Measurements from ENCODE around the gene PTCH1.
A peak's percentile ranks its signal among the peaks of the same experiment; 100 is the strongest.

The PTCH1 gene

DNA sequence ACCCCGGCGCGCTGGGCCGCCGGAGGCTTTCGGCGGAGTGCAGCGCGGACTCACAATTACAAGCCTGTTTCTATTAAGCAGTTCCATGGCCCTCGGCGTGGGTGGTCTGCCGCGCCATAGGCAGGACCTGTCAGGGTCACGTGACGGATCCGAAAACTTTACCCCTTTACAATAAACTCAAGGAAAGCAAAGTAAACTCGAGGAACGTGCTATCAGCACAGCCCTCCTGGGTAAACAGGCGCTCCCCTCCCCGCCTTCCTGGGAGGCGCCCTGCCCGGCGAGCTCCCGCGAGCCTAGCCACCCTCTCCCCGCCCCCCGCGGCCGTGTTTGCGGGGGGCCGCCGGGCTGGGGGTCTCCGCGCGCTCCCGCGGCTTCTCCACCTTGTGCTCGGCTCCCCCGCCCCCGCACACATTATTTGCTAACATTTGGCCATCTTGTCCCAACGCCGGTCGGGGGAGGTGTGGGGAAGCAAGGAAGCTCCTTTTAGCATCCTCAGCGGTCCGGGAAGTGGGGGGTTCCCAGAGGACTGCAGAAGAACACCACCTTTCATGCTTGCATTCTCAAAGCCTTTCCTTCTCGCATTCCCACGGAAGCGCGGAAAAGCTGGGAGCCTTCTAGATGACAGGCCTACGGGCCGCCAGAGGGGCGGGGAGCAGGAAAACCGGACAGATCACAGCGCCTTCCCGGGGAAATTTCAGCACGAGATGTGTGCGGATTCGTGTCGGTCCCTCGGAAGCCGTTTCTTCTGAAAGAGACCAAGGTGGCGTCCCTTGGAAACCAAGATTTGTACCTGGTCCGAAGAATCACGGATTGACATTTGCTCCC, at the start of gene PTCH1:
PTCH1 (minus strand) TSS at position 238 of the 825 bp plus-strand sequence.
- DNase-seq: no peak

GRCh38 chr9:95565982-95566381, 49.2 kb upstream of the PTCH1 start:
- no peak for DNase-seq

DNA sequence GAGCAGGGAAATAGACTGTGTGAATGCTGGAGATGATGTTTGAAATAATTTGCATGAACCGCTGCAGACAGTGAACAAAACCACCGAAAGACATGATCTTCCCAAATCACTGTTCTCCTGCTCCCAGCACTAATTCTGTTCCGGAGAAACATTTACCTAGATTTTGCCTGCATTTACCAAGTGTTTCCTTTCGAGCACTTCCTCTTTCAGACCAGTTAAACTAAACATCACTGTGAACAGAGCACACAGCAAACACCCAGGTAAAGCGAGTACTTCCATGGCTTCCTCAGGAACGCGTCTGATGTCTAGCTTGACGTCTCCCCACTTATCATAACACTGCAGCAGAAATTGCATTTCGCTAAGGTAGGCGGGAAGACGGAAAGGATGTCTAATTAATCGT, 45.1 kb upstream of the PTCH1 start:
- DNase-seq: no peak

GRCh38 chr9:95557142-95557541, 40.4 kb upstream of the PTCH1 start:
- DNase-seq: no peak

DNA sequence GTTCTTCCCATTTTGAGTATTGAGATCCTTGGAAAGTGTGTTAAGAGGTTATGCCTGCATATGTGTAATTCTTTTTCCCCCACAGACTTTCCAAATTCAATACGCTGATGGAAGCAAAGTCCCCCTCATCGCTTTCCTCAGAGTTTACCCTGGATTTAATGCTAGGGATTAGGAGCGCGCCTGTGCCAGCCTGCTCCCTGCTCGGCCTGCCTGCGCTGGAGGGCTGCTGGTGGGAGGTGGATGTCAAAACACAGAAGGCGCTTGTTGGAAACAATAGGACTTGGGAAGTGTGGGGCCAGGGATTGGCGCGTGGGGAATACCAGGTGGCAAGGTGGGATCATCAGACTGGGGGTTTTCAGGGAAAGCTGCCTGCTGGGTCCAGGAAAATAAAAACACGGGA, 39.8 kb upstream of the PTCH1 start:
- DNase-seq: no peak

GRCh38 chr9:95552814-95553546, 36.2 kb upstream of the PTCH1 start:
- no peak for DNase-seq

GRCh38 chr9:95552255-95552654, 35.5 kb upstream of the PTCH1 start:
- DNase-seq: no peak

DNA sequence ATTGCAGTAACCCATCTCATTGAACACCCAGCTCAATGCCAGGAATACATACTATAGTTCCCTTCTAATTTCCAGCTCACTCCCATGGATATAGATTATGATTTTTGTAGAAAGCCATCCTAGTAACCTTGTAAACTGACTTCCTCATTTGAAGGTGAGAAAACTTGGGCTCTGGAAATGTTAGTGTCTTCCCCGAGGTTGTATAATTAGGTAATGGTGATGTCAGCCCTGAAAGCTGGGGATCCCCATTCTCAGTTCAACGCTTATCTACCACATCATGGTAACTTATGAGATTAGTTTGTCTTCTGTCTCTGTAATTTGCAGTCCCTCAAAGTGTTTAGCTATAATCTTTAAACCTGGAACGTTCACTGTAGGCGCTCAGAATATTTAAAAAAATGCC, 34.6 kb upstream of the PTCH1 start:
- DNase-seq: no peak

GRCh38 chr9:95545831-95546567, 29.2 kb upstream of the PTCH1 start:
- DNase-seq: no peak

GRCh38 chr9:95533996-95534680, 17.4 kb upstream of the PTCH1 start:
- DNase-seq: peak; percentile 2

DNA sequence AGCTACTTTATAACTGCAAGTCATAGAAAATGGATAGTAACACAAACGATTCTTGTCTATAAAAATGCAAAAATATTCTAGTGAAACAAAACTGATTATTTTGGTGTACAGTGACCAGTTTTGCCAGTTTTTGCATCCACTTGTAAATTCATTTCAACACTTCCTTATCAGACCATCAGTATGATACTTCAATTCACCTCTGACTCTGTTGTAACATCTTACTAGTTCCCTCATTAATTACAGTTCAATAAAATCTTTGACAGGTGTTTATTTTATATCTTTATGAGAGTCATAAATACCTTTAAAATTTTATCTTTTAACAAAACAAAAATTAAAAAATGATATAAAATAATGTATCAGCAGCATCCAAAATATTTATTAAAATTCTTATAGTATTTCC, 13.1 kb upstream of the PTCH1 start:
- no peak for DNase-seq

- DNase-seq: no peak
These were observed 12.2 kb upstream of the PTCH1 start for GRCh38 chr9:95528908-95529502.

GRCh38 chr9:95522871-95523370, 6.2 kb upstream of the PTCH1 start:
- DNase-seq: no peak

- DNase-seq: no peak
These were observed 4.9 kb upstream of the PTCH1 start for GRCh38 chr9:95521699-95522098.

- no peak for DNase-seq
These were observed 1.0 kb upstream of the PTCH1 start for GRCh38 chr9:95517559-95518425.

DNA sequence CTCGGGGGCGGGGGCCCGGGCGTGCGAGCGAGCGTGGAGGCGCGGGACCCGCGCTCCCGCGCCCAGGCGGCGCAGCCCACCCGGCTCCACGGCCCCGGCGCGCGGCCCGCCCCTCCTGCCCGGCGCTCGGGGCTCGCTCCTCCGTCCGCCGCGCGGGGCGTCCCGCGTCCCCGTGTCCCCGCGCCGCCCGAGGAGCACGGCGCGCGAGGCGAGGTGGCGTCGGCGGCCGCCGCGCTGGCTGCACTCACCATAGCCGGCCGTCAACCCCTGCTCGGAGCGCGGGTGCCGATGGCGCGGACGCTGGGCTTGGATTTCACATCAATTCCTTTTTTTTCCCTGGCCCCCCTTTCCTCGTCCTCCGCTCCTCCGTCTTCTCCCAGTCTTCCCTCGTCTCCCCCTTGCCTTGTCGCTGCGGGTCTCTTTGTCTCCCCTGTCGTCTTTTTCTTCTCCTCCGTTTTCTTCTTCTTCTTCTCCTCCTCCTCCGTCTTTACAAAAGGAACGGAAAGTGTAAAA, 494 bp downstream of the PTCH1 start:
- DNase-seq: no peak

- peak; percentile 65 for DNase-seq
These were observed 1.3 kb downstream of the PTCH1 start for GRCh38 chr9:95515272-95516113.

DNA sequence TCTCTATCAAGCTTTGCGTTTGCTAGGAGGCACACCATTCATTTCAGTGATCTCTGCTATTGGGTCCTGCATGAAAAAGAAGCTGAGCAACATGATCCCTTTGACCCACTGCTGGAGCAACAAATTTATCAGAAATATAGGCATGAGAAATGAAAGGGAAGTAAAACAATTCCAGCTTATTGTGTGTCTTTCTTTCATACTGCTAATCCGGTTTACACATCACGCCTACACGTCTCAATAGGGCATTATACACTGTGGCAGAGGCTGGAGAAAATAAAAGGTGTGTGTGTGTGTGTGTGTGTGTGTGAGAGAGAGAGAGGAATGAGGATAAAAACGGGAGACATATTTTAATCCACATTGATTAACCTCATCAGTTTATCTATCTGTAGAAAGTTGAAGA, 2.4 kb downstream of the PTCH1 start:
- DNase-seq: no peak

DNA sequence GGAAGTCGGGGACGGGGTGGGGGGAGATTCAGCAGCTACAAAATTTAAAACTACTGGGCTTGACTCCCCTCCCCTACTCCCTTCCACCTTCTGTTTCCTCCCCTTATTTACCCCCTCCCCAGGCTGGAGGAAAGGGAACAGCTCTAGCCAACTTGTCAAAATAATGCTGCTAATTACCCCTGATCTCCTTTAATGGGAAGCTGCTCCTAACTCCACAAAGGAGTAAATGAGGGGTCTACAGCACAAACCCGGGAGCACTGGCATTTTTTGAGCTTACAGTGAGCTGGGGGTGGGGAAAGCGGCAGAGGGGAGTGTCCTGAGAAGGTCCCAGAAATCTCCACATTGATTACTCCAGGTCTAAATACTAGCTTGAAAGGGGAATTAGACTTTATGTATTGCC, 3.1 kb downstream of the PTCH1 start:
- no peak for DNase-seq

- no peak for DNase-seq
These were observed 4.1 kb downstream of the PTCH1 start for GRCh38 chr9:95512709-95513095.

Measured in COR-L47 (cell line).